Measurements from ENCODE around the gene TMEM52B.

The TMEM52B gene

DNA sequence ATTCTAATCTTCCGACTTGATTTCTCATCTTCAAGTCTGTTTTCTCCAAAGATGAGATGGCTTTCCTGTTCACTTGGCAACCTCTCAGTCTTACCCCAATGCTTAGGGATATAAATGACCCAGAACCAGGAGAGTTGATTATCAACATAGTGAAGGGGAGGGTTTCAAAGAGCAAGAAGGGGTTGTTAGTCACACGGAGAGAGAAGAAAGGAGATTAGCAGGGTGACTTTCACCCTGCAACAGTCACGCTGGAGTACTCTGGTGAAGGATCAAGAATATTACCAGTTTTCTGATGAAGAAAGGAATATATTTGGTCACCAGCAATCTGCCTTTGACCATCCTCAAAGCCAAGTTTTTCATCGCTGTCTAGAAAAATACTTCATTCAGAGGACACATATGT lies at the start of gene TMEM52B:
Gene TMEM52B, plus strand, starts transcription at position 212 of the 400 bp plus-strand sequence. CDS start 543 bp downstream, outside the sequence.
- no peak for DNase-seq

- DNase-seq, result no peak
These were observed 48.8 kb upstream of the TMEM52B start, which contains the start of gene CLEC7A for GRCh38 chr12:10130042-10130441. Gene CLEC7A (minus strand): TSS chr12:10130199. CDS start chr12:10130082, 117 bp downstream.

GRCh38 chr12:10131111-10131690 lies 47.6 kb upstream of the TMEM52B start:
- DNase-seq, result no peak

GRCh38 chr12:10132850-10133370 lies 45.9 kb upstream of the TMEM52B start:
- no peak for DNase-seq

DNA sequence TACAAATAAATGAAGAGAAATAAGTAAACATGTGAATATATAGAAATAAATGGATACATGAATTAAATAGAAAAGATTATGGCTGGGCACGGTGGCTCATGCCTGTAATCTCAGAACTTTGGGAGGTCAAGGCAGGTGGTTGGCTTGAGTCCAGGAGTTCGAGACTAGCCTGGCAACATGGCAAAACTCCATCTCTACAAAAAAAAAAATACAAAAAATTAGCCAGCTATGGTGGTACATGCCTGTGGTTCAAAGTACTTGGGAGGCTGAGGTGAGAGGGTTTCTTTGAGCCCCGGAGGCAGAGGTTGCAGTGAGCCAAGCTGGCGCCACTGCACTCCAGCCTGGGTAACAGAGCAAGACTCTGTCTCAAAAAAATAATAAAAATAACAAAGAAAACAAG lies 43.7 kb upstream of the TMEM52B start:
- no peak for DNase-seq

- peak; percentile 11 for DNase-seq
These were observed 42.1 kb upstream of the TMEM52B start for GRCh38 chr12:10136637-10137205.

- peak; percentile 4 for DNase-seq
These were observed 38.8 kb upstream of the TMEM52B start for GRCh38 chr12:10140001-10140400.

- no peak for DNase-seq
These were observed 35.7 kb upstream of the TMEM52B start for GRCh38 chr12:10142976-10143589.

GRCh38 chr12:10147714-10148403 lies 31.0 kb upstream of the TMEM52B start:
- DNase-seq, result no peak

DNA sequence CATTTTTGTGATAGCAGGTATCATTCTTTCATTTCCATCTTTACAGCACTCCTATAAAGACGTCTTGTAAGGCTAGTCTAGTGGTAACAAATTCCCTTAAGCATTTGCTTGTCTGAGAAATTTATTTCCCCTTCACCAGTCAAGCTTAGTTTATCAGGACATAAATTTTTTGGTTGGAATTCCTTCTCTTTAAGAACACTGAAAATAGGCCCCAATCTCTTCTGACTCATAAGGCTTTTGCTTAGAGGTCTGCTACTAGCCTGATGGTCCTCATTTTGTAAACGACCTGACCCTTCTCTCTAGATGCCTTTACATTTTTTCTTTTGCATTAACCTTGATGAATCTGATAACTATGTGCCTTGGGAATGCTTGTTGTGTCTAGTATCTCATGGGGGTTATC lies 27.2 kb upstream of the TMEM52B start:
- DNase-seq, result no peak

- DNase-seq, result peak; percentile 23
These were observed 25.3 kb upstream of the TMEM52B start for GRCh38 chr12:10153271-10154144.

DNA sequence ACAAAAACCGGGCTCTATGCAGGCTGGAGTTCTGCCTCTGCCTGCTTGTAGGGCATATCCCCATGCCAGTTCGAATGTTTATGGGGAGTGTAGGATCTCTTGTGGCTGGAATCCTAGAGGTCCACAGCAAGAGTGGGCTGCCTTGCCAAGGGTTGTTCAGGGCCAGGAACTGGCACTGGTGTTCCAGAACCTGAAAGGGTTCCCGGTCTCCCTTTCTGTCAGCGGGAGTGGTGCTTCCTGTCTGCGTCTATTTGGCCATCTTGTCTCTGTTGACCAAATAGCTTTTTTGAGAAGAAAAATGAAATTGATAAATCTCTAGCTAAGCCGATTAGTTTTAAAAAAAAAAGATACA lies 24.7 kb upstream of the TMEM52B start:
- no peak for DNase-seq

DNA sequence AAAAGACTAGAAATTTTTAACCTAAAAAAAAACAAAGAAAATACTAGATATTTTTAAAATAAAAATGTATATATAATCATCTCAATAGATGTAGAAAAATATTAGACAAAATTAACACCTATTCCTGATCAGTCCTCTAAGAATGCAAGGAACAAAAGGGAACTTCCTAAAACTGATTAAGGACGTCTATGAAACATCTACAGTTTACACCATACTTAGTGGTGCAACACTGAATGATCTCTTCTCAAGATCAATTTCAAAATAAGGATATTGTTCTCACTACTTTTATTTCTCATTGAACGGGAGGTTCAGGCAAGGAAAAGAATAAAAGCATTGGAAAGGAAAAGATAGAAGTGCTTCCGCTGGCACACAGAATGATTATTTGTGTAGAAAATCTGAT lies 22.9 kb upstream of the TMEM52B start:
- DNase-seq, result no peak

GRCh38 chr12:10158406-10158805 lies 20.4 kb upstream of the TMEM52B start:
- DNase-seq, result no peak

DNA sequence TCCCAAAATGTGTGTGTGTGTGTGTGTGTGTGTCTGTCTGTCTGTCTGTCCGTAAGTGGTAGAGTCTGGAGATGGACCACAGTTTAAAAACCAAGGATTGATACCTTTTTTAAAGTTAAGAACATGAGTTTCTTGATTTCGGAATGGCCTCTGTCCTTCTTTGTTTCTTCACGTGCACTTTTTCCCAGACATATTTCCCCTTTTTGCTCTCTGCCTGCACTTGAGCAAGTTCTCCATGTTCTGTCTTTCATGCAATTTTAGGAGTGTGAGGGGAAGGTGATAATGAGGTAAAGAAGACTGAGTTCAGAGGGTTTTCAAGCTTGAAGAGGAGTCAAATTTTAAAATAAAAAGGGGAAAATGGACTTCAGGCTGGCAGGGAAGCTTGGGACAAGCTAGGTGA lies 19.6 kb upstream of the TMEM52B start:
- no peak for DNase-seq

GRCh38 chr12:10160617-10161385 lies 18.0 kb upstream of the TMEM52B start:
- no peak for DNase-seq

- no peak for DNase-seq
These were observed 15.7 kb upstream of the TMEM52B start for GRCh38 chr12:10163084-10163483.

DNA sequence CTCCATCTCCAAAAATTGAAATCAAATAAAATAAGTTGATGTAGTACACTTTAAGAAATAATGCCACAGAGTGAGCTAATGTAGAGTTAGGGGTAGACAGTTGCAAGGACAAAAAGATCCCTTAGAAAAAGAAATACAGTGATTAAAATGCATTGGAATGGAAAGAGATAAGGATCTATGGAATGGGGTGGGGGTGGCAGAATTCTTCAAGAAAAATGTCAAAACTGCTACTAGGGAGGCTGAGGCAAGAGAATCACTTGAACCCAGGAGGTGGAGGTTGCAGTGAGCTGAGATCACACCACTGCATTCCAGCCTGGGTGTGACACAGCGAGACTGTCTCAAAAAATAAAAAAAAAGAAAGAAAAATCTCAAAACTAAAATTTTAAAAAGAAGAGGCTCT lies 13.4 kb upstream of the TMEM52B start:
- DNase-seq, result no peak

- DNase-seq, result no peak
These were observed 11.2 kb upstream of the TMEM52B start for GRCh38 chr12:10167599-10167998.

GRCh38 chr12:10169104-10169503 lies 9.7 kb upstream of the TMEM52B start:
- DNase-seq, result no peak

DNA sequence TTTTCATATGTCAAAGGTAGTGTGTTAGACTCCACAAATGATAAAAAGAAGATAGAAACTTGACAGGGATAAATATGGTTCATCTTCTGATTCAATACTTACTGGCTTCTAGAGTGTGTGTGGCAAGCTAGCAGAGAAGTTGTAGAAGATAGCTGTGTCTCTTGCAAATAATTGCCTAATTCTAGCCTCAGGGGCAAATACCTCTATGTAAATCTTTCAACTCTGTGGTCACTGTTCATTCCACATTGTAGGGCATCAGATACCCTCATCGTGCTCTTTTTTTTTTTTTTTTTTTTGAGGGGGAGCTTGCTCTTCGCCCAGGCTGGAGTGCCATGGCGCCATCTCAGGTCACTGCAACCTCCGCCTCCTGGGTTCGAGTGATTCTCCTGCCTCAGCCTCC lies 8.6 kb upstream of the TMEM52B start:
- no peak for DNase-seq
